Prostate gland (tissue), 2 donors: ENCODE data around the gene CCDC88B.

Experiments
- POLR2AphosphoS5 ChIP-seq: sonication (generic); formaldehyde crosslinking; IDR thresholded peaks from one replicate; pipeline ENCODE4 v1.6.1; 2017; ENCODE audit warnings: antibody characterized with exemption
- TF ChIP-seq, protein P1 (sequence below), 4 experiments: fragments of 200-600 bp in 2 of 4; fragments of 450-650 bp in 2 of 4; sonication (generic) in 2 of 4; IDR thresholded peaks; 1 replicate in 3 of 4; 2 replicates in 1 of 4; pipeline ENCODE4 v1.5.1; 2016 to 2019; ENCODE audit warnings: antibody characterized with exemption in 4 of 4, mild to moderate bottlenecking in 2 of 4, moderate library complexity in 2 of 4

DNA sequence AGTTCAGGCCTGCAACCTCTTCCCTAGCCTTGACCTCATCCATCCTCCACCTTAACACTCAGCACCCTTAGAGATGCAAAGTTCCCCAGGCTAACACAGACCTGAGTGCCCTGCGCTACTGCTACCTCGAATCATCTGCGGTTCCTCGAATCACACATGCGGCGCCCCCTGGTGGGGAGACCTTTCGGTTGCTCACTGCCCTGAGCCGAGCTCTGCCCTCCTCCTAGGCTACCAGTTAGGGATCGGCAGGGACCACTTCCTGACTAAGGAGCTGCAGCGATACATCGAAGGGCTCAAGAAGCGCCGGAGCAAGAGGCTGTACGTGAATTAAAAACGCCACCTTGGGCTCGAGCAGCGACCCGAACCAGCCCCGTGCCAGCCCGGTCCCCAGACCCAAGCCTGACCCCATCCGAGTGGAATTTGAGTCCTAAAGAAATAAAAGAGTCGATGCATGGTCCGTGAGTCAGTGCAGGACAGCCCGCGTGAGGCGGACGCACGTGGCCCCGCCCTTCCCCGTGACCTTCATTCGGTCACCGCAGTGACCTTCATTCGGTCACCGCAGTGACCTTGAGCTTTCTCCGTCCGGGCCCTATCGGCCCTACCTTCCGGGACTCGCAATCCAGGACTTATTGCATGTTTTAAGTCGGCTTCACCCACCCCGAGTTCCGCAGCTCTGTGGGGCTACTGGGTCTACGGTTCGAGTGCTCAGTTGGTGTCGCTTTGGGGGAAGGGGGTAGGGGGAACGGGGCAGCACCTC, 35.5 kb upstream of the CCDC88B start:
- peak; percentile 54 for TF ChIP-seq POLR2AphosphoS5
- TF ChIP-seq, protein P1, sequence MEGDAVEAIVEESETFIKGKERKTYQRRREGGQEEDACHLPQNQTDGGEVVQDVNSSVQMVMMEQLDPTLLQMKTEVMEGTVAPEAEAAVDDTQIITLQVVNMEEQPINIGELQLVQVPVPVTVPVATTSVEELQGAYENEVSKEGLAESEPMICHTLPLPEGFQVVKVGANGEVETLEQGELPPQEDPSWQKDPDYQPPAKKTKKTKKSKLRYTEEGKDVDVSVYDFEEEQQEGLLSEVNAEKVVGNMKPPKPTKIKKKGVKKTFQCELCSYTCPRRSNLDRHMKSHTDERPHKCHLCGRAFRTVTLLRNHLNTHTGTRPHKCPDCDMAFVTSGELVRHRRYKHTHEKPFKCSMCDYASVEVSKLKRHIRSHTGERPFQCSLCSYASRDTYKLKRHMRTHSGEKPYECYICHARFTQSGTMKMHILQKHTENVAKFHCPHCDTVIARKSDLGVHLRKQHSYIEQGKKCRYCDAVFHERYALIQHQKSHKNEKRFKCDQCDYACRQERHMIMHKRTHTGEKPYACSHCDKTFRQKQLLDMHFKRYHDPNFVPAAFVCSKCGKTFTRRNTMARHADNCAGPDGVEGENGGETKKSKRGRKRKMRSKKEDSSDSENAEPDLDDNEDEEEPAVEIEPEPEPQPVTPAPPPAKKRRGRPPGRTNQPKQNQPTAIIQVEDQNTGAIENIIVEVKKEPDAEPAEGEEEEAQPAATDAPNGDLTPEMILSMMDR (IDR thresholded peaks at IDR 0.05) = peak; percentile 83 to 94 (median 89)
